GM12878 (cell line): ENCODE results near the gene TMEM87A. TPM values are rescaled to one million over a fixed set of nuclear protein-coding genes. Genes with fewer than 3 reads are reported as not detected.
A peak's percentile ranks its signal among the peaks of the same experiment; 100 is the strongest.

Source experiments
- BCL11A ChIP-seq: IDR thresholded peaks from 2 replicates; pipeline ENCODE4 v1.6.1; 2011; ENCODE audit warnings: low read depth, low read length
- BCL3 ChIP-seq: IDR thresholded peaks from 2 replicates; pipeline ENCODE4 v1.6.1; 2011; ENCODE audit warnings: borderline replicate concordance, low read depth, mild to moderate bottlenecking, moderate library complexity, low read length; ENCODE audit not compliant: insufficient read depth, poor library complexity, severe bottlenecking
- CBX3 ChIP-seq: fragments of 200-600 bp; sonication (generic); IDR thresholded peaks from 2 replicates; pipeline ENCODE4 v1.6.1; 2016; ENCODE audit warnings: low read depth, borderline replicate concordance
- CEBPB ChIP-seq, 2 experiments: fragments of 150-350 bp in 1 of 2; IDR thresholded peaks; 2 replicates each; pipeline ENCODE4 v1.6.1; 2012 to 2014; ENCODE audit warnings: low read depth in 2 of 2, low read length in 2 of 2, borderline replicate concordance in 1 of 2, inconsistent platforms in 1 of 2
- CTCF ChIP-seq, 3 experiments: IDR thresholded peaks in 2 of 3; conservative IDR thresholded peaks in 1 of 3; 2 replicates each; pipeline ENCODE4 v1.5.1; 2011; ENCODE audit warnings: low read depth in 3 of 3, low read length in 3 of 3, mild to moderate bottlenecking in 3 of 3, control low read depth in 2 of 3, moderate library complexity in 2 of 3, inconsistent platforms in 1 of 3, mixed read lengths in 1 of 3; ENCODE audit not compliant: control insufficient read depth in 2 of 3, insufficient read depth in 1 of 3; ENCODE audit errors: extremely low read depth in 1 of 3
- E2F4 ChIP-seq: IDR thresholded peaks from 2 replicates; pipeline ENCODE4 v1.6.1; 2012; ENCODE audit warnings: low read depth, low read length, improper control_type of control experiment
- IRF4 ChIP-seq: IDR thresholded peaks from 2 replicates; pipeline ENCODE4 v1.6.1; 2011; ENCODE audit warnings: low read depth, low read length
- KDM1A ChIP-seq: fragments of 200-600 bp; sonication (generic); IDR thresholded peaks from 2 replicates; pipeline ENCODE4 v1.6.1; 2016; ENCODE audit warnings: borderline replicate concordance
- MLLT1 ChIP-seq: fragments of 450-650 bp; IDR thresholded peaks from 2 replicates; pipeline ENCODE4 v1.6.1; 2016; ENCODE audit warnings: mild to moderate bottlenecking
- MTA2 ChIP-seq: fragments of 450-650 bp; IDR thresholded peaks from 2 replicates; pipeline ENCODE4 v1.6.1; 2016; ENCODE audit warnings: low read depth, mild to moderate bottlenecking, moderate library complexity
- PML ChIP-seq: IDR thresholded peaks from 2 replicates; pipeline ENCODE4 v1.6.1; 2012; ENCODE audit warnings: low read length, inconsistent platforms
- RAD21 ChIP-seq: IDR thresholded peaks from 2 replicates; pipeline ENCODE4 v1.6.1; 2011; ENCODE audit warnings: mild to moderate bottlenecking, low read depth, low read length, moderate library complexity; ENCODE audit not compliant: insufficient read depth
- RBBP5 ChIP-seq: fragments of 200-600 bp; sonication (generic); conservative IDR thresholded peaks from 2 replicates; pipeline ENCODE4 v1.6.1; 2016
- RCOR1 ChIP-seq: conservative IDR thresholded peaks from 2 replicates; pipeline ENCODE4 v1.6.1; 2012; ENCODE audit warnings: low read depth, low read length, improper control_type of control experiment
- RELA ChIP-seq: fragments of 450-650 bp; IDR thresholded peaks from 2 replicates; pipeline ENCODE4 v1.8.0; 2014; ENCODE audit warnings: borderline replicate concordance; ENCODE audit not compliant: partially characterized antibody
- SIN3A ChIP-seq: IDR thresholded peaks from 2 replicates; pipeline ENCODE4 v1.6.1; 2012; ENCODE audit warnings: low read depth, low read length, improper control_type of control experiment
- SREBF1 ChIP-seq: IDR thresholded peaks from 2 replicates; pipeline ENCODE4 v1.6.1; 2012; ENCODE audit warnings: mild to moderate bottlenecking, low read length
- TAF1 ChIP-seq: IDR thresholded peaks from 2 replicates; pipeline ENCODE4 v1.6.1; 2011; ENCODE audit warnings: mild to moderate bottlenecking, low read depth, low read length, borderline replicate concordance
- TCF3 ChIP-seq: IDR thresholded peaks from 2 replicates; pipeline ENCODE4 v1.6.1; 2012; ENCODE audit warnings: low read depth, mild to moderate bottlenecking, low read length, borderline replicate concordance; ENCODE audit not compliant: insufficient read depth
- ZNF217 ChIP-seq: fragments of 450-650 bp; IDR thresholded peaks from 2 replicates; pipeline ENCODE4 v1.6.1; 2017; ENCODE audit warnings: antibody characterized with exemption, mild to moderate bottlenecking
- ZNF622 ChIP-seq: fragments of 450-650 bp; IDR thresholded peaks from 2 replicates; pipeline ENCODE4 v1.6.1; 2017; ENCODE audit warnings: mild to moderate bottlenecking, inconsistent platforms
- polyA plus RNA-seq, 11 experiments: library from polyadenylated mRNA; depleted of rRNA in 4 of 11; unstranded in 6 of 11; stranded (reverse) in 5 of 11; fragments of >200 nt; fragmentation: Nextera tagmentation in 4 of 11; fragmentation: Illumina TruSeq in 1 of 11; extraction: Ambion mirVana in 4 of 11; extraction: Trizol in 1 of 11; gene quantifications; 1 replicate in 1 of 11; 2 replicates in 10 of 11; pipeline versions ENCODE4 v1.2.1 to v1.2.3, GENCODE V29; 2011 to 2016; ENCODE audit warnings: inconsistent platforms in 2 of 11, missing spikeins in 2 of 11, low read depth in 1 of 11
- total RNA-seq, 4 experiments: library from RNA; depleted of rRNA in 3 of 4; stranded (reverse); fragments of >200 nt in 3 of 4; fragmentation: Illumina TruSeq in 1 of 4; extraction: Trizol in 1 of 4; gene quantifications; 2 replicates each; pipeline versions ENCODE4 v1.2.1 to v1.2.3, GENCODE V29; 2013 to 2021
- TF ChIP-seq, protein P1 (sequence below): fragments of 450-650 bp; conservative IDR thresholded peaks from 2 replicates; pipeline ENCODE4 v1.6.1; 2017; ENCODE audit warnings: mild to moderate bottlenecking, moderate library complexity

TMEM87A gene
- total and polyA plus RNA-seq, 10 of the 15 experiments (the other 5 are each of a cell fraction or from before 2014, with no cell fraction given) = 18.2 to 53.2 (median 33.4) TPM

DNA sequence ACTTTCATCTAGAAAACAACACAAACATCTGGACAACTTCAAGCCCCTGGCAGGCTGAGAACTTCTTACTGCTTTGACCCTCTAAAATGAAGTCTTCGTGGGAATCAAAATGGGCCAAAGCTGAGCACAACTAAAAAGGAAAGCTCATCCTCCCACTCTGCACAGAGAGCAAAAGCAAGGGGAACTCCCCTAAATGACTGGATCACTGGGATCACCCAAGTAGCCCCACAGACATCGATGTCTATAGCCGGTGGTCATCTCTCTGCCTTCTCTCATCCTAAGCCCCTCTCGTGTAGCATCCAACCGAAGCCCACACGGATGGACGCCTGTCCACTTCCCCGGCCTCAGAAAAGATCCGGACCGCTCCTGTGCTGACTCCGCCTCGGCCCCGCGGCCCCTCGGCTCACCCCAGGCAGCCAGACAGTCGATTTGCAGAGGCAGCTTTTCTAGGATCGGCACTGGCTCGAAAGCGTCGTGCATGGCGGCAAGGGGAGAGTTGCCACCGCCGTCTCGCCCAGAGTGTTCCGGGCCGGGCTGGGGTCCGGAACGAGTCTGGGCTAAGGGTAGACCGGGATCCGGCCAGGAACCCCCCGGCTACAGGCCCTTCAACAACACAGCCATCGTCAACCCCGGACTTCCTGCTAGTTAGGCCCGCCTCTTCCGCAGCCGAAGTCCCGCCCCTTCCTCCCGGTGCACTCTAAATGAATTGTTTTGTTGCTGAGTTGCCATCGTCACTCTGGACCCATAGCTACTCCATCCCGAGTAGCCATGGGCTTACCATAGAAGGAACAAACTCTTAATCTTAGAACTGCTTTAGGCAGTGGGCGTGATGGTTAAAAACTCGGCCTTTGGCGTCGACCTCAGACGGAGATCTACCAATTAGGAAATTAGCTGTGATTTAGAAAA is 65.3 kb downstream of the TMEM87A start, which contains the start of gene VPS39 (continued):
- TF ChIP-seq BCL3 = peak; percentile 41
- TF ChIP-seq TAF1 = peak; percentile 76
- TF ChIP-seq RAD21 = no peak
- peak; percentile 75; the same call in 1 of the 2 replicates for TF ChIP-seq PML
- TF ChIP-seq SIN3A = peak; percentile 90
- no peak for TF ChIP-seq RELA
- no peak for TF ChIP-seq KDM1A
- TF ChIP-seq CEBPB (IDR thresholded peaks at IDR 0.05; ENCODE audit: borderline replicate concordance in 1 of 2, low read depth in 2 of 2, low read length in 2 of 2) = no peak
- TF ChIP-seq MTA2 = no peak
- TF ChIP-seq IRF4 = no peak
- no peak for TF ChIP-seq ZNF217
- TF ChIP-seq ZNF622 = no peak
- TF ChIP-seq SREBF1 = no peak
- TF ChIP-seq E2F4 = no peak
- no peak for TF ChIP-seq RCOR1
- no peak for TF ChIP-seq RBBP5
- TF ChIP-seq, protein P1, sequence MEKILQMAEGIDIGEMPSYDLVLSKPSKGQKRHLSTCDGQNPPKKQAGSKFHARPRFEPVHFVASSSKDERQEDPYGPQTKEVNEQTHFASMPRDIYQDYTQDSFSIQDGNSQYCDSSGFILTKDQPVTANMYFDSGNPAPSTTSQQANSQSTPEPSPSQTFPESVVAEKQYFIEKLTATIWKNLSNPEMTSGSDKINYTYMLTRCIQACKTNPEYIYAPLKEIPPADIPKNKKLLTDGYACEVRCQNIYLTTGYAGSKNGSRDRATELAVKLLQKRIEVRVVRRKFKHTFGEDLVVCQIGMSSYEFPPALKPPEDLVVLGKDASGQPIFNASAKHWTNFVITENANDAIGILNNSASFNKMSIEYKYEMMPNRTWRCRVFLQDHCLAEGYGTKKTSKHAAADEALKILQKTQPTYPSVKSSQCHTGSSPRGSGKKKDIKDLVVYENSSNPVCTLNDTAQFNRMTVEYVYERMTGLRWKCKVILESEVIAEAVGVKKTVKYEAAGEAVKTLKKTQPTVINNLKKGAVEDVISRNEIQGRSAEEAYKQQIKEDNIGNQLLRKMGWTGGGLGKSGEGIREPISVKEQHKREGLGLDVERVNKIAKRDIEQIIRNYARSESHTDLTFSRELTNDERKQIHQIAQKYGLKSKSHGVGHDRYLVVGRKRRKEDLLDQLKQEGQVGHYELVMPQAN = peak; percentile 78
- no peak for TF ChIP-seq TCF3
- TF ChIP-seq MLLT1 = peak; percentile 58; the same call in 1 of the 2 replicates
- TF ChIP-seq CTCF (IDR thresholded peaks at IDR 0.05 in 2 of 3, conservative IDR thresholded peaks at IDR 0.05 in 1 of 3; ENCODE audit: control insufficient read depth in 2 of 3, extremely low read depth in 1 of 3, insufficient read depth in 1 of 3, low read depth in 3 of 3, low read length in 3 of 3) = no peak
- no peak for TF ChIP-seq CBX3
- TF ChIP-seq BCL11A = no peak
